NCI-H345 treated with DMSO at 0.1 percent for 48 hours (cell line): Measurements from ENCODE around the gene RPA3.
A peak's percentile ranks its signal among the peaks of the same experiment; 100 is the strongest.
"Not testable (repeated sequence)": the region's sequence is repeated elsewhere in the genome, so short reads cannot be mapped to it uniquely, and the experiment has no call there.

Experiments
- DNase-seq: peaks from one replicate; lab custom pipeline; 2025; ENCODE audit not compliant: unreplicated experiment; lab: John Stamatoyannopoulos, UW

The RPA3 gene

GRCh38 chr7:7695111-7695817, 23.1 kb downstream of the RPA3 start:
- no peak for DNase-seq

- DNase-seq: no peak
These were observed 23.9 kb downstream of the RPA3 start for GRCh38 chr7:7694542-7694941.

GRCh38 chr7:7693881-7694280, 24.5 kb downstream of the RPA3 start:
- no peak for DNase-seq

- no peak for DNase-seq
These were observed 29.5 kb downstream of the RPA3 start for GRCh38 chr7:7688956-7689355.

GRCh38 chr7:7688310-7688709, 30.1 kb downstream of the RPA3 start:
- DNase-seq: no peak

- DNase-seq: no peak
These were observed 30.6 kb downstream of the RPA3 start for GRCh38 chr7:7687800-7688199.

- DNase-seq: no peak
These were observed 31.4 kb downstream of the RPA3 start for GRCh38 chr7:7686811-7687508.

- DNase-seq: no peak
These were observed 35.5 kb downstream of the RPA3 start for GRCh38 chr7:7682861-7683260.

GRCh38 chr7:7681936-7682329, 36.5 kb downstream of the RPA3 start:
- DNase-seq: no peak

- DNase-seq: peak; percentile 56
These were observed 37.0 kb downstream of the RPA3 start for GRCh38 chr7:7681191-7681935.

GRCh38 chr7:7679640-7680039, 38.8 kb downstream of the RPA3 start:
- DNase-seq: peak; percentile 13

- DNase-seq: no peak
These were observed 42.7 kb downstream of the RPA3 start for GRCh38 chr7:7675686-7676085.

GRCh38 chr7:7673240-7673550, 45.2 kb downstream of the RPA3 start:
- no peak for DNase-seq

GRCh38 chr7:7672545-7673239, 45.7 kb downstream of the RPA3 start:
- no peak for DNase-seq

GRCh38 chr7:7671361-7671760, 47.0 kb downstream of the RPA3 start:
- no peak for DNase-seq

- no peak for DNase-seq
These were observed 47.9 kb downstream of the RPA3 start for GRCh38 chr7:7670490-7670889.

GRCh38 chr7:7668706-7669105, 49.7 kb downstream of the RPA3 start:
- DNase-seq: no peak

GRCh38 chr7:7667187-7667586, 51.2 kb downstream of the RPA3 start:
- DNase-seq: no peak

GRCh38 chr7:7665031-7665430, 53.4 kb downstream of the RPA3 start:
- no peak for DNase-seq

GRCh38 chr7:7664291-7664690, 54.1 kb downstream of the RPA3 start:
- no peak for DNase-seq

GRCh38 chr7:7662527-7662926, 55.9 kb downstream of the RPA3 start:
- DNase-seq: no peak

GRCh38 chr7:7656459-7656858, 61.9 kb downstream of the RPA3 start:
- DNase-seq: not testable (repeated sequence)
